IPS-NIHi7 (cell line): Measurements from ENCODE around the gene ANKRD1.

Source experiments
- DNase-seq: peaks from one replicate; pipeline ENCODE4 v3.0.0; 2012; ENCODE audit warnings: mixed read lengths; ENCODE audit errors: extremely low spot score

Gene ANKRD1

GRCh38 chr10:90935581-90936275, 14.8 kb upstream of the ANKRD1 start:
- no peak for DNase-seq

DNA sequence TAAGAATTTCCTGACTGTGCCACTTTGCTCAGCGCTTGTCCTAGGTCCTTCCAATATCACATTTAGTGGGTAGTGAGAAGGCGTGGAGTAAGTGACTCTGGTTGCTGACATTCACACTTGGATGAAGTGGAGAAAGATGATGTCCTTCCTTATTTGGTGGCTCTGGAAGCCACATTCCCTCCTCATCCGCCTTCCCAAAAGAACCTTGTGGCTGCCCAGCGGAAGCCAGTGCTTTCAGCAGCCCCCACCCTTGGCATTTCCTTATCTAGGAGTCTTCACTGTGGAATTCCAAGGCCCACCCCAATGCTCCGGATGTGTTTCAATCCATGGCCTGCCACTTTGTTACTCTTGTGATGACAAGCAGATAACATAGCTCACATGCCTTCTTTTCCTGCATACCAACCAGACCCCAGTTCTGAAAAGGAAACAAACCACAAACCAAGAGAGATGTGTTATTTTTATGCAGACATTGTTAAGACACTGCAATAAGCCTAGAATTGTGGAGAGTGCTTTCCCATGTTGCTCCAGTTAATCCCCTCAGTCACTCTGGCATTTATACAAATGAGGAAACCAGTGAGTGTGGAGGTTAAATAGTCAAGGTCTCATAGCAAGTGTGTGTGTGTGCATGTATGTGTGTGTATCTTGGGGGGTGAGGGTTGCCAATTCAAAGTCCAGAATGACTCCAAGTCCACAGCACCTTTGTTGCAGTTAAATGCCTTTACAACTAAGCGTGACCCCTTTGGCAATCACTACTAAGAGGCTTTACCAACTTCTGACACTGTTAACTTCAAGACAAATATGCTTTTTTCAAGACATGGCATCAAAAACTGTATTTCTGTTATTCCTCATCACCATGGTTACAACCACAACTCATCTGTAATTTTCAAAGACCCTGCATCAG, 10.3 kb upstream of the ANKRD1 start:
- peak; percentile 70 for DNase-seq

GRCh38 chr10:90930070-90930837, 9.4 kb upstream of the ANKRD1 start:
- DNase-seq, result peak; percentile 40

GRCh38 chr10:90929179-90929578, 8.3 kb upstream of the ANKRD1 start:
- DNase-seq, result no peak

DNA sequence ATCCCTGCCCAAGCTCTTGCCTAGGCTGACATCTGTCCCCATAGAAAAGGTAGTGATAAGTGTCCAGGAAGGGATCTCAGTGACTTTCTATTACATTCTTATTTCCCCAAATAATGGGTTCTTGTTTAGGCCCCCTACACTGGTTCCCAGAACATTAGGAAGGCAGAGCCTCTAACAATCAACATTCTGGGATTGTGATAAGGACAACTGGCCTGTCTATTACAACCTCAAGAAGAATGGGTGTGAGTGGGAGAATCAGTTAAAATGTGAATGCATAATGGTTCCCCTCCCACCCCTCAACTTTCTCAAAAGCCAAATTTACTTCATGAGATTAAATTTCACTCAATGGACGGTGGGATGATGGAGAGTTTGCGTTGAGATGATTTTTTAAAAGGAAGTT, 6.4 kb upstream of the ANKRD1 start:
- no peak for DNase-seq

DNA sequence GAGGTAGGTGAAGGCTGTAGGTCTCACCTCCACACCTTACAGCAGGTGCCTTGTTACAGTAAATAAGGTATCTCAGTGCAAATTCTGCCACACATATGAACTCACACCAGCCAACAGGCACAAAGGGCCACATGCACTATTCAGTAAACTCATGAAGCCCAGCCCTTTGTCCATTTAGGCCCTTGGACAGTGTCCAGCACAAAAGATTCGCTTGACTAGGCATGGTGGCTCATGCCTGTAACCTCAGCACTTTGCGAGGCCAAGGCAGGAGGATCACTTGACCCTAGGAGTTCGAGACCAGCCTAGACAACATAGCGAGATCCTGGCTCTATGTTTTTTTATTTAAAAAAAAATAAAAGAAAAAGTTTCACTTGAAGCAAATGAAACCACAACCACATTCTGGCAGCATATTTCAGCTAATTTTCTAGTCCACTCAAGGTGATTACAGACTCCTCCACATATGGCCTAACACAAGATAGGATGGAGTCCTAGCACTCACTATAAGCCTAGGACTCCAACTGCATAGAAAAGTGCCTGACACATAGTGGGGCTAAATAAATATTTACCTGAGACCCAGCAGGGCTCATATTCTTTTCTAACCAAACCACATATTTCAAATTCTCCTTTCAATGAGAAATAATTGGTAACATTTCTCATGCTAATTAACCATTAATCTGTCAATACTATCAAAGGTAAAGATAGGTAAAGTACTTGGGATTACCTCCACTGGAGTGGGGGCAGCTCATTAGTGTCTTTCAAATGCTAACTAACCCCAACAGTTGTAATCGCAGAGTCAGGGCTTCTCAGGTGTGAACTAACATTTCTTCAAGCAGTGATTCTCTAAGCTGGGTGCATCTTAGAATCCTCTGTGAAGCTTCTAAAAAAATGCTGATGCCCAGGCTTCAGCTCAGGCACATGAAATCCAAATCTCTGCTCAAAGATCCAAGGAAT, 4.5 kb upstream of the ANKRD1 start:
- DNase-seq, result peak; percentile 57

DNA sequence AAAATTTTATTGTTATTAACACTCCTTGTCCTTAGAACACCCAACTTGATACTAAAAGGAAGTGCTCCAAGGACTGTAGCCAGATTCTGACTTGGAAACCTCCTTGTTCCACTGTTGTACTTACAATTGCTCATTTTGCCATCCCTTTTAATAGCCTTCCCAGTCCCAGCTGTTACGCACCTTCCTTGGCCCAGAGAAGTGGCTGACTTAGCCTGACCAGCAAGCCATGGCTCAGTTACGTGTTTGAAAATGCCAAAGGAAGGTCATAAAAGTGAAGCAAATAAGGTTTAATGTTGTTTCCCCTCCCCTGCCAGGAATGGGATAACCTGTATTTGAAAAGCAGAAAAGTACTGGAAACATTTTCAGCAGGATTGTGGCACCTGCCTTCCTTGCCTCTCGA, 3.7 kb upstream of the ANKRD1 start:
- DNase-seq, result no peak

GRCh38 chr10:90923111-90923731, 2.3 kb upstream of the ANKRD1 start:
- no peak for DNase-seq

DNA sequence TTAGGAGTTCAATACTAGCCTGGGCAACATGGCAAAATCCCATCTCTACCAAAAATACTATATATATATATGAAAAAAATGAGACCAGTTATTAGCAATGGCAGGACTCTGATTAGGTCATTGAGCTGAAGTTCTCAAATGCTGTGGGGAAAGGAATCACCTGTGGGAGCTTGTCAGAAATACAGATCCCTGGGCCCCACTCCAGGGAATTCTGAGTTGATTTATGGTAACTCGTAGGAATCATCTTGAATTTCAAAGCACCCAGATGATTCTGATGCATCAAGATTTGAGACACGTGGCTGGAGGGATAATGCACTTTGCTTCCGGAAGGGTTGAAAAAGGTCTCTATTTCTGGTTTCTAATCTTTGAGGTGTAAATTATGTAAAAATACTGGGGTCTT, 1.0 kb upstream of the ANKRD1 start:
- no peak for DNase-seq

DNA sequence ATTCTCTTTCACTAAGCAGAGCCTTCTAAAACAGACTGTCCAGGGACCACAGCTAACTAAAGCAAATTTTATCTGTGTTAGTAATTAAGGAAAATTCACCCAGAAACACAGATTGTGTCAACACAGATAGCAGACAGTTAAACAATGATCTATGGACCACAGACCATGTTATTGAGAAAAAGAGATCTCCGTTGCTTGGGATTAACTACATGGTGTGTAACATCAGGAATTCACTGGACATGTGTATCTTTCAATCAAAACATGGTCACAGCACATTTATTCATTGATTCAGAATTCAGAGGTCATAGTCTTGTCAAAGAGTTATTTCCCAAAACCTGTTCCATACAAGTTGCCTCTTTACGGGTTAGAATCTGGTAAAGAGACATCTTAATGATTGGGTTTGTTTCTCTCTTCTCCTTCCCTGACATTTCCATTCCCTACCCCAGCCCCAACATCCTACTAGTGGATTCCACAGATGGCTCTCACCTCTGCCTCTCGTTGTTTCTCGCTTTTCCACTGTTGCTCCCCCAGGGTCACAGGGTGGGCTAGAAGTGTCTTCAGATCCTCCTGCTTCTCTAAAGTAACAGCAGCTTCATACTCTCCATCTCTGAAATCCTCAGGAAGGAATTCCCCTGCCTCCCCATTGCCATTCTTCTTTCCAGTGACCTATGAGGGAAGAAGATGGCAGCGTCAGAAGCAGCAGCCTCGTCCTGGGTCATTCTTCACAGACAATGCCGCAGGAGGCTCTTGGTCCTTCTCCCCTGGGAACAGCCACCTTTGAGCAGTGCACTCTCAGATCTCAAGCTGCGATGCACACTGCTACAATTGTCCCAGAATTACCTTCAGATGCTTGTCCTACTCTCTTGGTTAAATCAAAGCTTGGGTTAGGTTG, 958 bp downstream of the ANKRD1 start:
- DNase-seq, result no peak

GRCh38 chr10:90917968-90918318, 2.9 kb downstream of the ANKRD1 start:
- no peak for DNase-seq

- DNase-seq, result no peak
Observed at GRCh38 chr10:90917238-90917967, 3.5 kb downstream of the ANKRD1 start.

DNA sequence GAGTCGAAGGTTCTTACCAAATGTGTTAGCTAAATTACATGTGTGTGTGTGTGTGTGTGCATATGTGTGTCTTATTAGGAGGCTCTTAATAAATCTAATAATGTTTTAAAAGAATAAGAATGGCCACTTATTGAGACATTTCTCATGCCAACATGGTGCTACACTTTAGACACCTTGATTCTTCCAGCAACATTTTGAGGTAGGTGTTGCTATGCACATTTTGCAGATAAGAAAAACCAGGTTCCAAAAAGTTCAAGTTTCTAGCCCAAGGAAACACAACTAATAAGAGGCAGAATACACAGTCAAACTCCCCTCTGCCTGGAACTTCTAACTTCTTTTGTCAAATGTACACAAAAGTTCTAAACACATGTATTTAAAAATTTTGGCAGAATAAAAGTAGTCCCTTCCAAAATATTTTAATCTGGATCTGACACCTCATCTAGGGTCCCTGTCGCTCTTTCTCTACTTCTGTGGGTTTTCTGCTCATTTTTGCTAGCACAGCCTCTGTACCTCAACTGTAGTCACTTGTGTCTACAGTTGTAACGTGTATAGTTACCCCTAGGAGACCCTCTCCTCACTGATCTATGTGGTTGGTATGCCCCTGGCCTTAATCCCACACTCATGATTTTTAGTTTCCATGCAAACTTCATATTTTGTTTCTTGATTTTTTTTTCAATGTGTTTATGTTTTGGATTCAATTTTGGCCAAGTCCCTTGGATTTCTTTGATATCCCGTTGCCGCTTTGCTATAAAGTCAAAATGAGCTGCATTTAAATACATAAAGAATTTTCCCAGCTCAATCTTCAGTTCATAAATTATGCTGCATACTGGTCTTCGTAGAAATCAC, 4.3 kb downstream of the ANKRD1 start:
- no peak for DNase-seq

- no peak for DNase-seq
Observed at GRCh38 chr10:90915766-90916075, 5.2 kb downstream of the ANKRD1 start.

GRCh38 chr10:90914992-90915765, 5.7 kb downstream of the ANKRD1 start:
- no peak for DNase-seq

GRCh38 chr10:90913774-90914420, 7.0 kb downstream of the ANKRD1 start:
- DNase-seq, result no peak

DNA sequence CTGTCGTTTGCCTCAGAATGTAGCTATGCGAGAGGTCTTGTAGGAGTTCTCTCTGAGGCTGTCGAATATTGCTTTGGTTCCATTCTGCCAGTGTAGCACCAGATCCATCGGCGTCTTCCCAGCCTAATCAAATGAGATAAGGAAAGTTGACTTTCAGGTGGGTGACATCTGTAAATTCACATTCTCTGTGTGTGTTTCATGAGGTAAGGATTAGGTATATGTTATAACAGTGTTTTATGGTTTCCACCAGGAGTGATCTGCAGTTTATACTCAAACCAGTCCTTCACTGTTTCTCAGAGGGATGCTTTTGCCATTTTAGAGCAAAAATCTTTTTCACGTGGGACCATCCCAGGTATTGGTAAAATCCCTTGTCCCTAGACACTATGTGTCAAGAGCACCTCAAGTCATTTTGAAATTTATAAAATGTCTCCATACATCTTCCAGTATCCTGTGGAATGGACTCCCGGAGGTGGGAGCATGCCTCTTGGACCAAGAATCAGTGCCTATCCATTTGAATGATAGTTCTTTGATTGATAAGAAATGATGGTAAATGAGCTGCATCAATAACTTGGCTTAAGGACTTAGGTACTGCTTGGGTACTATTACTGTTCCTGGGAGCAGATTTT, 7.9 kb downstream of the ANKRD1 start:
- DNase-seq, result no peak
